HEK293T (cell line): ENCODE measurements around the gene KRT75.

Experiments used
- ARNT ChIP-seq: fragments of 450-650 bp; IDR thresholded peaks from 2 replicates; pipeline ENCODE4 v1.6.1; 2017; ENCODE audit warnings: mild to moderate bottlenecking
- BHLHE40 ChIP-seq: fragments of 450-650 bp; IDR thresholded peaks from 2 replicates; pipeline ENCODE4 v1.6.1; 2016; ENCODE audit warnings: mild to moderate bottlenecking, moderate library complexity, borderline replicate concordance
- ELF4 ChIP-seq: fragments of 450-650 bp; IDR thresholded peaks from 2 replicates; pipeline ENCODE4 v1.6.1; 2017; ENCODE audit warnings: antibody characterized with exemption
- FOXK2 ChIP-seq: fragments of 450-650 bp; IDR thresholded peaks from 2 replicates; pipeline ENCODE4 v1.6.1; 2016; ENCODE audit warnings: mild to moderate bottlenecking
- FOXM1 ChIP-seq: fragments of 450-650 bp; IDR thresholded peaks from 2 replicates; pipeline ENCODE4 v1.6.1; 2017; ENCODE audit warnings: mild to moderate bottlenecking, borderline replicate concordance
- HDGF ChIP-seq: fragments of 450-650 bp; IDR thresholded peaks from 2 replicates; pipeline ENCODE4 v1.6.1; 2017; ENCODE audit warnings: antibody characterized with exemption, borderline replicate concordance
- LEF1 ChIP-seq: fragments of 450-650 bp; IDR thresholded peaks from 2 replicates; pipeline ENCODE4 v1.6.1; 2017; ENCODE audit warnings: mild to moderate bottlenecking, borderline replicate concordance
- NFRKB ChIP-seq: fragments of 450-650 bp; IDR thresholded peaks from 2 replicates; pipeline ENCODE4 v1.6.1; 2016; ENCODE audit warnings: mild to moderate bottlenecking, moderate library complexity
- PKNOX1 ChIP-seq: fragments of 450-650 bp; IDR thresholded peaks from 2 replicates; pipeline ENCODE4 v1.6.1; 2016
- SUZ12 ChIP-seq: fragments of 450-650 bp; IDR thresholded peaks from 2 replicates; pipeline ENCODE4 v1.6.1; 2016; ENCODE audit warnings: mild to moderate bottlenecking

DNA sequence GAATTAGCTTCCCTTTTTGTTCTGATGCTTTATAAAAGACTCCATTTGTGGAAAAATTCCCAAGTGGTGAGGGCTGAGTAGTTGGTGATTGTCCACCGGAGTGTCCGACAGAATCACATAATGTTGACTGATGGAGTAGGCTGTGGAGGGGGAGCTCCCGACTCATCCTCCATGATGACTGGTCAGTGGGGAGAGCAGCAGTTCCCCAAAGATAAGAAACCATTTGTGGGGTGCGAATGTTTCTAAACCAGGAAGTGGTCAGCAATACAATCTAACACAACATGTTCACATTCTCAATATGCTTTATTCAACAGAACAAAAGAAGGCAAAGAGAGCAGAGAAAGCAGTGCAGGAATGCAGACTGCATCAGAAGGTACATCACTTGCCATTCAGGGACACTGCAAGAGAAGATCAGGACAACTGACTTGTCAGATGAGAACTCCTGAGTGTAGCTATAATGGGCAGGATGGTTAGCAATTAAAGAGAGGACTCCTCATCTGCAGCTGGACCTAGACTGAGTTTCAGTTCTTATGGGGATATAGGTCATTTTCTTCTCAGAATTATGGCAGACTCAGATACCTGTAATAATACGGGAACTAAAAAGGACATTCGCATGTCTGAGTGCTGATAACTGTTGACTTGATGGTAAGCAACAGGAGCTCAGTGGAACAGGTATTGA is 12.3 kb upstream of the KRT75 start:
- TF ChIP-seq ELF4 (no peak), PKNOX1 (no peak), SUZ12 (no peak), NFRKB (no peak), BHLHE40 (no peak), ARNT (no peak), FOXK2 (no peak), HDGF (no peak), LEF1 (no peak), FOXM1 (no peak)
